ENCODE data around the gene TAS2R4. TPM values are rescaled to one million over a fixed set of nuclear protein-coding genes. Genes with fewer than 3 reads are reported as not detected.

The TAS2R4 gene
- total and polyA plus RNA-seq, 2 of the 8 experiments (the other 6 are each of a cell fraction or from before 2014, with no cell fraction given) = 0.88 to 1.3 TPM

DNA sequence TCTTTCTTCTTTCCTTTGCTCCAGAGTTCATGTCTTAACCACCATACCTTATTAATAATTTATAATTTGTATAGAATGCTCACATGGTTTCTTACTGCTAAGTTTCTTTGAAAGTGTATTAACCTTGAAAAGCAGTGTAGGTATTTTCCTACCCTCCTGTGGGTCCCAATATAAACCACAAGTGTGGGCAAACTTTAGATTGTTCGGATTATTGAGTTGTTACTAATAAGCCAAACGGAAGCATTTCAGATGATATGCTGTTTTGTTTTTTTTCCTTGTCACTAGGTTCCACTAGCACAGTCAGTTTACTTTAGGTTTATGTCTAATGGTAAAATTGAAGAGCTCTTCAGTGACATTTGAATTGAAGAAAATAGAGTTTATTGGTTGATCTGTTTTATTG lies 28.1 kb upstream of the TAS2R4 start:
- no peak overlapping the region for H4K8ac ChIP-seq (ENCODE audit: extremely low read depth, insufficient read depth, low read length)
- H3K9ac ChIP-seq (replicated peaks in 1 of 4; ENCODE audit: extremely low read depth in 1 of 4, low read depth in 3 of 4, low read length in 3 of 4) = no peak overlapping the region
- whole genome bisulfite sequencing, 2 experiments (ENCODE audit: extremely low coverage in 1 of 2, insufficient coverage in 1 of 2, insufficient read length in 1 of 2, insufficient replicate concordance in 2 of 2, low coverage in 1 of 2, low lambda C conversion rate in 2 of 2, missing lambda C conversion rate in 1 of 2) = 89% methylated on average over 2 of the region's 2 CpGs; no CpG with 5 or more reads in 1 of the 2 experiments
- no peaks in the 10 kb centered on the region for H3K27me3 ChIP-seq (replicated peaks in 1 of 4; ENCODE audit: control insufficient read depth in 3 of 4, extremely low read depth in 1 of 4, insufficient read depth in 3 of 4, low read length in 3 of 4)
- peaks cover 23 to 26% of the 10 kb centered on the region in 2 experiments for H3K9me3 ChIP-seq (ENCODE audit: insufficient read depth in 2 of 2, low read depth in 1 of 2, low read length in 1 of 2)
- no peak overlapping the region for H3K4ac ChIP-seq (replicated peaks; ENCODE audit: insufficient read length, low read depth, low read length)
- H4K20me1 ChIP-seq (replicated peaks in 1 of 2; ENCODE audit: control insufficient read depth in 1 of 2, insufficient read depth in 2 of 2, low read length in 2 of 2) = no peaks in the 10 kb centered on the region
- peaks cover 37 to 97% (median 72%) of the 10 kb centered on the region in 4 experiments for H3K36me3 ChIP-seq (ENCODE audit: control insufficient read depth in 2 of 4, insufficient read depth in 4 of 4, low read length in 3 of 4)
- POLR2A ChIA-PET (ENCODE audit: partially characterized antibody) = interaction anchor here (1.7 to 3.2 kb wide), 4 partner anchors 8 to 14 kb away, joined by 5 to 15 read pairs (median 11); partner anchors contain the start of gene SSBP1
- no peak overlapping the region for H3K4me2 ChIP-seq (ENCODE audit: insufficient read depth in 1 of 2, low read depth in 2 of 2, low read length in 2 of 2)
- TF ChIP-seq RAD21 (IDR thresholded peaks at IDR 0.05 in 1 of 2, conservative IDR thresholded peaks at IDR 0.05 in 1 of 2; ENCODE audit: low read depth in 2 of 2, low read length in 2 of 2) = no peak
- TF ChIP-seq SP1 (IDR thresholded peaks at IDR 0.05; ENCODE audit: low read depth, low read length) = no peak
- TF ChIP-seq BRCA1 (IDR thresholded peaks at IDR 0.05; ENCODE audit: low read depth, low read length) = no peak
- no peak for TF ChIP-seq GTF2F1 (IDR thresholded peaks at IDR 0.05; ENCODE audit: borderline replicate concordance, low read depth, low read length)
- TF ChIP-seq HDAC2 (IDR thresholded peaks at IDR 0.05; ENCODE audit: borderline replicate concordance in 1 of 2, low read depth in 2 of 2, low read length in 2 of 2) = no peak
- no peak for TF ChIP-seq CTBP2 (IDR thresholded peaks at IDR 0.05; ENCODE audit: borderline replicate concordance, insufficient read depth, insufficient read length, low read length)
- no peak for TF ChIP-seq ASH2L (IDR thresholded peaks at IDR 0.05; ENCODE audit: low read length)
- no peak for TF ChIP-seq JUN (IDR thresholded peaks at IDR 0.05; ENCODE audit: low read depth, low read length)
- TF ChIP-seq, protein P1, sequence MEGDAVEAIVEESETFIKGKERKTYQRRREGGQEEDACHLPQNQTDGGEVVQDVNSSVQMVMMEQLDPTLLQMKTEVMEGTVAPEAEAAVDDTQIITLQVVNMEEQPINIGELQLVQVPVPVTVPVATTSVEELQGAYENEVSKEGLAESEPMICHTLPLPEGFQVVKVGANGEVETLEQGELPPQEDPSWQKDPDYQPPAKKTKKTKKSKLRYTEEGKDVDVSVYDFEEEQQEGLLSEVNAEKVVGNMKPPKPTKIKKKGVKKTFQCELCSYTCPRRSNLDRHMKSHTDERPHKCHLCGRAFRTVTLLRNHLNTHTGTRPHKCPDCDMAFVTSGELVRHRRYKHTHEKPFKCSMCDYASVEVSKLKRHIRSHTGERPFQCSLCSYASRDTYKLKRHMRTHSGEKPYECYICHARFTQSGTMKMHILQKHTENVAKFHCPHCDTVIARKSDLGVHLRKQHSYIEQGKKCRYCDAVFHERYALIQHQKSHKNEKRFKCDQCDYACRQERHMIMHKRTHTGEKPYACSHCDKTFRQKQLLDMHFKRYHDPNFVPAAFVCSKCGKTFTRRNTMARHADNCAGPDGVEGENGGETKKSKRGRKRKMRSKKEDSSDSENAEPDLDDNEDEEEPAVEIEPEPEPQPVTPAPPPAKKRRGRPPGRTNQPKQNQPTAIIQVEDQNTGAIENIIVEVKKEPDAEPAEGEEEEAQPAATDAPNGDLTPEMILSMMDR (IDR thresholded peaks at IDR 0.05; ENCODE audit: control extremely low read depth in 1 of 3, insufficient read depth in 1 of 3, low read depth in 1 of 3, low read length in 3 of 3) = no peak
- TF ChIP-seq KDM4A (IDR thresholded peaks at IDR 0.05; ENCODE audit: low read depth, low read length, severe bottlenecking) = no peak
- no peaks in the 10 kb centered on the region for H3K4me1 ChIP-seq (replicated peaks in 1 of 4; ENCODE audit: control insufficient read depth in 3 of 4, insufficient read depth in 4 of 4, low read length in 3 of 4)
- CTCF ChIA-PET (ENCODE audit: partially characterized antibody) = interaction anchor here (0.6 to 1.0 kb wide), 3 partner anchors 9 to 218 kb away, joined by 3 read pairs; partner anchors contain the start of gene SSBP1
- H3K79me2 ChIP-seq (ENCODE audit: control insufficient read depth in 1 of 2, insufficient read depth in 2 of 2, low read length in 2 of 2) = no peaks in the 10 kb centered on the region
- no peak overlapping the region for H3K56ac ChIP-seq (replicated peaks; ENCODE audit: insufficient read length, low read depth, low read length)
- H3K79me1 ChIP-seq (ENCODE audit: low read depth, low read length) = no peaks in the 10 kb centered on the region
- no peaks in the 10 kb centered on the region for H3K23me2 ChIP-seq (ENCODE audit: low read depth, low read length)
- no peak overlapping the region for H3K23ac ChIP-seq (ENCODE audit: insufficient read length)
- H4K5ac ChIP-seq (ENCODE audit: insufficient read length, low read depth, low read length) = no peak overlapping the region
- DNase-seq (ENCODE audit: low read depth in 1 of 2, low spot score in 2 of 2) (no peak), FAIRE-seq (no peak)
- no peak overlapping the region for H2BK15ac ChIP-seq (ENCODE audit: low read length)
- no peak overlapping the region for H2BK12ac ChIP-seq (ENCODE audit: low read depth, low read length)
- H2BK120ac ChIP-seq (replicated peaks; ENCODE audit: low read depth, low read length) = no peak overlapping the region
- H2BK20ac ChIP-seq (ENCODE audit: low read length) = no peak overlapping the region
- H4K91ac ChIP-seq (replicated peaks; ENCODE audit: insufficient read length, low read length) = no peak overlapping the region
- H3K27ac ChIP-seq (ENCODE audit: low read depth, low read length) = no peak overlapping the region
- H3K14ac ChIP-seq (ENCODE audit: insufficient read length) = no peak overlapping the region
- H3K4me3 ChIP-seq (ENCODE audit: extremely low read depth in 1 of 4, insufficient read depth in 2 of 4, low read depth in 3 of 4, low read length in 4 of 4) = no peak overlapping the region
- H2BK5ac ChIP-seq (ENCODE audit: low read depth, low read length) = no peak overlapping the region
- no peak overlapping the region for H3K18ac ChIP-seq (ENCODE audit: extremely low read depth, low read length)
- no peak overlapping the region for H2AK5ac ChIP-seq (ENCODE audit: low read depth, low read length)
- no peak overlapping the region for H2AFZ ChIP-seq (ENCODE audit: low read length)
